Endodermal cell (in vitro differentiated cells): ENCODE measurements around the gene GTF3C2. TPM values are rescaled to one million over a fixed set of nuclear protein-coding genes. Genes with fewer than 3 reads are reported as not detected.

Experiments
- DNase-seq: peaks from one replicate; pipeline ENCODE4 v3.0.0-alpha.2; 2017
- H3K27ac ChIP-seq: 2 replicates; pipeline ENCODE4 v1.5.1; 2013; ENCODE audit warnings: mild to moderate bottlenecking, low read depth, low read length, moderate library complexity
- H3K27me3 ChIP-seq: 2 replicates; pipeline ENCODE4 v1.6.1; 2013; ENCODE audit warnings: mild to moderate bottlenecking, low read length, moderate library complexity; ENCODE audit not compliant: insufficient read depth, control insufficient read depth, poor library complexity, severe bottlenecking
- H3K36me3 ChIP-seq: 2 replicates; pipeline ENCODE4 v1.7.0; 2013; ENCODE audit warnings: mild to moderate bottlenecking, low read length, moderate library complexity; ENCODE audit not compliant: control insufficient read depth, insufficient read depth
- H3K4me1 ChIP-seq: one replicate; pipeline ENCODE4 v1.7.0; 2013; ENCODE audit warnings: low read length; ENCODE audit not compliant: control insufficient read depth, insufficient read depth
- H3K4me3 ChIP-seq: 2 replicates; pipeline ENCODE4 v1.5.1; 2013; ENCODE audit warnings: mild to moderate bottlenecking, low read length, moderate library complexity
- H3K9ac ChIP-seq: 2 replicates; pipeline ENCODE4 v1.6.1; 2013; ENCODE audit warnings: mild to moderate bottlenecking, low read length, moderate library complexity; ENCODE audit not compliant: poor library complexity, severe bottlenecking; ENCODE audit errors: extremely low read depth
- H3K9me3 ChIP-seq: 2 replicates; pipeline ENCODE4 v1.6.1; 2013; ENCODE audit warnings: mild to moderate bottlenecking, low read length, moderate library complexity; ENCODE audit not compliant: control insufficient read depth
- H3K27ac Mint-ChIP-seq: 2 replicates; pipeline ENCODE4 v1.8.0; 2020; ENCODE audit warnings: mixed read lengths
- H3K27me3 Mint-ChIP-seq: 2 replicates; pipeline ENCODE4 v1.8.0; 2021; ENCODE audit warnings: mild to moderate bottlenecking, mixed read lengths; ENCODE audit not compliant: insufficient read depth
- H3K36me3 Mint-ChIP-seq: 2 replicates; pipeline ENCODE4 v1.8.0; 2020; ENCODE audit warnings: low read depth, mixed read lengths
- H3K4me1 Mint-ChIP-seq: 2 replicates; pipeline ENCODE4 v1.8.0; 2020; ENCODE audit warnings: mixed read lengths
- H3K4me3 Mint-ChIP-seq: 2 replicates; pipeline ENCODE4 v1.8.0; 2020; ENCODE audit warnings: mild to moderate bottlenecking, moderate library complexity, mixed read lengths
- H3K9me3 Mint-ChIP-seq: 2 replicates; pipeline ENCODE4 v1.8.0; 2020; ENCODE audit warnings: mild to moderate bottlenecking, mixed read lengths
- WGBS, 2 experiments: methylation state at CpG; one replicate each; pipeline versions ENCODE4 v1.1.5 to v1.1.7; 2013; ENCODE audit warnings: missing lambda C conversion rate in 2 of 2, mixed read lengths in 1 of 2; ENCODE audit not compliant: insufficient coverage in 1 of 2, insufficient read length in 1 of 2; 5-methylcytosine and 5-hydroxymethylcytosine counted together
- total RNA-seq, 2 donors: library from RNA; stranded (reverse); fragmentation: NEBNext Ultra II Directional in 1 of 2; extraction: Animal tissue kit (Norgen Biotek cat#: 25700) in 1 of 2; gene quantifications; 2 replicates in 1 of 2; 3 replicates in 1 of 2; pipeline ENCODE4 v1.2.1, GENCODE V29; 2021
- TF ChIP-seq, protein P1 (sequence below): fragments of 200-600 bp; sonication (generic); conservative IDR thresholded peaks from 2 replicates; pipeline ENCODE4 v1.5.0; 2021; ENCODE audit warnings: antibody characterized with exemption, mild to moderate bottlenecking

Gene GTF3C2
- total RNA-seq, 2 donors from 2014 or later = 105 to 120 TPM

DNA sequence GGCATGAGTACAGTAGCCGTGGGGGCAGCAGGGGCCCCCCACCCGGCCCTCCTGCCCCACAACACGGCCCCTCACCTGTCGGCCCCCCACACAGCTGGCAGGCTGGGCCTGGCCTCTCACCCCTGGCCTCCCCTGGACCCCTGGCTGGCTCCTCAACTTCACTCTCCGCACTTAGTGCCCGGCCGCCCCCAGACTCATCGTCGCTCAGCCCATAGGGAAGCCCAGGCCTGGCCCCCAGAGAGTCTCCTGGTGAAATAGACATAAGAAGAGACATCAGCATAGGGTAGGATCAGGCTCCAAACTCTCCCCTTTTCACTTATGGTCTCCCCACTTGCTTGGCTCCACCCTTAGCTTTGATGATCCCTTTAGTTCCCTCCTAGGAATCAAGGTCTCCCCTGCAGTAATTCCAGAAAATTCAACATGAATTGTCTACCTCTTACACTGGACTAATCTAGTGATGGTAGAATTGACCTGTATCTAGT lies 22.3 kb upstream of the GTF3C2 start:
- Mint-ChIP-seq H3K27me3 (no peaks in the 10 kb centered on the region), H3K4me3 (peak overlapping the region; percentile 92), H3K36me3 (peaks cover 60% of the 10 kb centered on the region), H3K4me1 (peaks cover 19% of the 10 kb centered on the region), H3K9me3 (no peaks in the 10 kb centered on the region), H3K27ac (peak overlapping the region; percentile 62)
- Histone ChIP-seq H3K27ac (no peak overlapping the region), H3K27me3 (no peaks in the 10 kb centered on the region), H3K9me3 (no peaks in the 10 kb centered on the region), H3K4me3 (peak overlapping the region; percentile 90), H3K9ac (peak overlapping the region; percentile 77), H3K4me1 (peaks cover 4% of the 10 kb centered on the region), H3K36me3 (peaks cover 80% of the 10 kb centered on the region)
- TF ChIP-seq, protein P1, sequence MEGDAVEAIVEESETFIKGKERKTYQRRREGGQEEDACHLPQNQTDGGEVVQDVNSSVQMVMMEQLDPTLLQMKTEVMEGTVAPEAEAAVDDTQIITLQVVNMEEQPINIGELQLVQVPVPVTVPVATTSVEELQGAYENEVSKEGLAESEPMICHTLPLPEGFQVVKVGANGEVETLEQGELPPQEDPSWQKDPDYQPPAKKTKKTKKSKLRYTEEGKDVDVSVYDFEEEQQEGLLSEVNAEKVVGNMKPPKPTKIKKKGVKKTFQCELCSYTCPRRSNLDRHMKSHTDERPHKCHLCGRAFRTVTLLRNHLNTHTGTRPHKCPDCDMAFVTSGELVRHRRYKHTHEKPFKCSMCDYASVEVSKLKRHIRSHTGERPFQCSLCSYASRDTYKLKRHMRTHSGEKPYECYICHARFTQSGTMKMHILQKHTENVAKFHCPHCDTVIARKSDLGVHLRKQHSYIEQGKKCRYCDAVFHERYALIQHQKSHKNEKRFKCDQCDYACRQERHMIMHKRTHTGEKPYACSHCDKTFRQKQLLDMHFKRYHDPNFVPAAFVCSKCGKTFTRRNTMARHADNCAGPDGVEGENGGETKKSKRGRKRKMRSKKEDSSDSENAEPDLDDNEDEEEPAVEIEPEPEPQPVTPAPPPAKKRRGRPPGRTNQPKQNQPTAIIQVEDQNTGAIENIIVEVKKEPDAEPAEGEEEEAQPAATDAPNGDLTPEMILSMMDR = no peak
- DNase-seq = no peak
- WGBS, 2 experiments = 92 to 94% methylated on average over 2 to 9 of the region's 9 CpGs

DNA sequence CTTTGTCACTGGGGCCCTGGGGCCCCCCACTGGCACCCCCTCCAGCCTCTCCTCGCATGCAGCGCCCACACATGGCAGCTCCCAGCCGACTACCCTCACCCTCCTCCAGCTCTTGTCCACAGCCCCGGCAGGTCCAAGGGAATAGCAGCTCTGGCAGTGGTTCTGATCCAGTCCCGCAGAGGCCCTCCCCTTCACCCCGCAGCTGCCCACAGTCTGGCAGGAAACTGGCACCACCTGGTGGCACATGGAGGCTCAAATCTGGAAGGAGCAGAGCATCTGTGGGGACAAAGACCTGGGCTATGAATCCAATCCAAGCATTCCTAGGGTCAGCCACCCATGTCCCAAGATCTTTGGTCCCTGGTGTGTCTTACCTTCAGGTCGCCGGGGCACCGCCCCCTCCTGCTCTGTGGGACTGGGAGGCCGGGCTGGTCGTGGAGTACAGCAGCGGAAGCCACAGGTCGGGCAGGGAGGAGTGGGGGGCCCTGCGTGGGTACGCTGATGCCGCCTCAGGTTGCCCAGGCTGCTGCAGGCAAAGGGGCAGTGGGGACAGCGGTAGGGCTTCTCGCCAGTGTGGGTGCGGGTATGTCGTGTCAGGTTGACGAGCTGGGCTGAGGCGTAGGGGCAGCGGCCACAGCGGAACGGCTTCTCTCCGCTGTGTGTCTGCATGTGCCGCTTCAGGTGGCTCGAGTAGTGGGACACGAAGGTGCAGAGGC lies 21.7 kb upstream of the GTF3C2 start:
- DNase-seq = peak; percentile 72
- H3K27ac Mint-ChIP-seq = peak overlapping the region; percentile 61
- peaks cover 4% of the 10 kb centered on the region for H3K4me1 ChIP-seq
- WGBS, 2 experiments = 92 to 93% methylated on average over 14 to 29 of the region's 29 CpGs
- no peak overlapping the region for H3K27ac ChIP-seq
- no peaks in the 10 kb centered on the region for H3K9me3 Mint-ChIP-seq
- TF ChIP-seq, protein P1 = peak; percentile 37
- H3K4me3 ChIP-seq = no peak overlapping the region
- H3K9ac ChIP-seq = no peak overlapping the region
- peak overlapping the region; percentile 92 for H3K4me3 Mint-ChIP-seq
- H3K4me1 Mint-ChIP-seq = peaks cover 19% of the 10 kb centered on the region
- peaks cover 60% of the 10 kb centered on the region for H3K36me3 Mint-ChIP-seq
- H3K27me3 Mint-ChIP-seq = no peaks in the 10 kb centered on the region
- H3K9me3 ChIP-seq = no peaks in the 10 kb centered on the region
- H3K36me3 ChIP-seq = peaks cover 80% of the 10 kb centered on the region
- no peaks in the 10 kb centered on the region for H3K27me3 ChIP-seq

DNA sequence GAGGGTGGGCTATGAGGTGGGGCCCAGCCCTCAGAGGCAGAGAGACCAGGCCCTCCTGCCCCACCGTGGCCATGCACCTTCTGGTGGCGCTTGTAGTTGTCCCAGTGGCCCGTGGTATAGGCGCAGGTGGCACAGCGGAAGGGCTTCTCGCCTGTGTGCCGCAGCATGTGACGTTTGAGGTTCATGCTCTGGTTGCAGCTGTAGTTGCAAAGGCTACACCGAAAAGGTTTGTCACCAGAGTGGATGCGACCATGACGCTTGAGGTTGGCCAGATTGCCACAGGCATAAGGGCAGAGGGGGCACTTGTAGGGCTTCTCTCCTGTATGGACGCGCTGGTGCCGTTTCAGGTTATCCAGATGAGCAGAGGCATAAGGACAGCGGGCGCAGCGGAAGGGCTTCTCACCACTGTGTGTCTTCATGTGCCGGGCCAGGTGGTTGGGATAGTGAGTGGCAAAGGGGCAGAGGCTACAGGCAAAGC lies 21.1 kb upstream of the GTF3C2 start:
- H3K4me3 Mint-ChIP-seq = no peak overlapping the region
- Histone ChIP-seq H3K36me3 (peaks cover 82% of the 10 kb centered on the region), H3K9me3 (no peaks in the 10 kb centered on the region), H3K27ac (no peak overlapping the region), H3K4me1 (peaks cover 4% of the 10 kb centered on the region), H3K27me3 (no peaks in the 10 kb centered on the region), H3K4me3 (no peak overlapping the region), H3K9ac (no peak overlapping the region)
- peaks cover 63% of the 10 kb centered on the region for H3K36me3 Mint-ChIP-seq
- WGBS, 2 experiments = 96% methylated on average over 15 to 18 of the region's 18 CpGs
- H3K9me3 Mint-ChIP-seq = no peaks in the 10 kb centered on the region
- H3K27me3 Mint-ChIP-seq = no peaks in the 10 kb centered on the region
- peak overlapping the region; percentile 61 for H3K27ac Mint-ChIP-seq
- TF ChIP-seq, protein P1 = no peak
- peaks cover 23% of the 10 kb centered on the region for H3K4me1 Mint-ChIP-seq
- DNase-seq = no peak
